Measurements from ENCODE around the gene NELL1. TPM values are rescaled to one million over a fixed set of nuclear protein-coding genes. Genes with fewer than 3 reads are reported as not detected.

The NELL1 gene
- total RNA-seq, 4 donors from 2014 or later: 0.27 TPM; not detected in 3

DNA sequence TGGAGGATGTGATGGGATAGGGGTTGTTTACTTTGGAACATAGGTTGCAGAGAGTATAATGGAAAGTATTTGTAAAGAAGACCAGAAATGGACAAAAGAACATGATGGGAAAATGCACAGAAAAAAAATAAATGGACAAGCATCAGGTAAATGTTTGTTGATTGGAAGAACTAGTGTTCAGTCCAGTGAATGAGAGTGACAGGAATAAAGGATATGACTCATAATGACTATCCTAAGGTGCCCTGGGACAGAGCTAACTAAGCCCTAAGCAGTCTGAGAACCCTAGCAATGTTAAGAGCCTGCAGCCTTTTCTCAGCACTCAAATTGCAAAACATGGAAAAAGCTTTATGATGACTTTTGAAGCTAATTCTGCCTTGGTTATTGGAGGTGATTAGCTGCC, 790.7 kb downstream of the NELL1 start:
- Histone ChIP-seq H3K4me1 (no peaks in the 10 kb centered on the region), H3K4me3 (no peak overlapping the region), H3K27ac (no peak overlapping the region), H3K36me3 (no peaks in the 10 kb centered on the region), H3K27me3 (no peaks in the 10 kb centered on the region), H3K9me3 (no peaks in the 10 kb centered on the region)
- in situ Hi-C loops (cut with MboI; ENCODE audit: low pct_ligation_motif_present in 1 of 4, low pct_unique_long_range_greater_than_20kb in 1 of 4, low sequenced_read_pairs in 3 of 4) (no loop called here), intact Hi-C loops (cut with DNase I; ENCODE audit: low total_unique reads) (no loop called here)
- TF ChIP-seq EP300 (IDR thresholded peaks at IDR 0.05; ENCODE audit: low read depth) (no peak), CTCF (IDR thresholded peaks at IDR 0.05) (no peak), POLR2AphosphoS5 (IDR thresholded peaks at IDR 0.05) (no peak), POLR2A (IDR thresholded peaks at IDR 0.05) (no peak)
- DNase-seq: no peak

DNA sequence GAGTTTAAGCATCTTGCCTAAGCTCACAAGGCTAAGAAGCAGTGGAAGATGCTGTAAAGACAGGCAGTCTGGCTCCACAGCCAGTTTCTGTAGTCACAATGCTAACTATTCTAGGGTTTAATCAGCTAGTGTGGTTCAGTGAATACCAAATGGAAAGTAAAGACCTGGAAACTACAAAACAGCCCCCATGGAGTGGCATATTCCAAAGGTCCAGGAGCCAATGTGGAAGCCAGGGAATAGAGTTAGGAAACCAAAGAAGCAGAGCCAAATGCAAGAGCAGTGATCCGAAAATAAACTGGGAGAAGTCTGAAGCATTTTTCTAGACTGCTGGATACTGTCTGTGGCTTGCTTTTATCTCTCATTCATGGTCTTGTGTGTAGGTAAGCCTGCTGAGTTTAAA, 792.3 kb downstream of the NELL1 start:
- intact Hi-C loops (cut with DNase I; ENCODE audit: low total_unique reads) (no loop called here), in situ Hi-C loops (cut with MboI; ENCODE audit: low pct_ligation_motif_present in 1 of 4, low pct_unique_long_range_greater_than_20kb in 1 of 4, low sequenced_read_pairs in 3 of 4) (no loop called here)
- TF ChIP-seq CTCF (IDR thresholded peaks at IDR 0.05) (no peak), POLR2AphosphoS5 (IDR thresholded peaks at IDR 0.05) (no peak), EP300 (IDR thresholded peaks at IDR 0.05; ENCODE audit: low read depth) (no peak), POLR2A (IDR thresholded peaks at IDR 0.05) (no peak)
- Histone ChIP-seq H3K4me1 (no peaks in the 10 kb centered on the region), H3K4me3 (no peak overlapping the region), H3K9me3 (no peaks in the 10 kb centered on the region), H3K27ac (no peak overlapping the region), H3K36me3 (no peaks in the 10 kb centered on the region), H3K27me3 (no peaks in the 10 kb centered on the region)
- DNase-seq: no peak
- WGBS, 2 donors (ENCODE audit: low coverage in 1 of 2): 63 to 82% methylated on average over 1 of the region's 1 CpG

- Histone ChIP-seq H3K4me1 (no peaks in the 10 kb centered on the region), H3K27ac (no peak overlapping the region), H3K36me3 (no peaks in the 10 kb centered on the region), H3K4me3 (no peak overlapping the region), H3K27me3 (no peaks in the 10 kb centered on the region), H3K9me3 (no peaks in the 10 kb centered on the region)
- no peak for TF ChIP-seq EP300 (IDR thresholded peaks at IDR 0.05; ENCODE audit: low read depth)
- TF ChIP-seq CTCF (IDR thresholded peaks at IDR 0.05): no peak
- TF ChIP-seq POLR2AphosphoS5 (IDR thresholded peaks at IDR 0.05): no peak
- no peak for TF ChIP-seq POLR2A (IDR thresholded peaks at IDR 0.05)
- 45 to 55% methylated on average over 2 of the region's 2 CpGs for WGBS, 2 donors (ENCODE audit: low coverage in 1 of 2)
- no peak for DNase-seq
- intact Hi-C loops (cut with DNase I; ENCODE audit: low total_unique reads): no loop called here
- in situ Hi-C loops (cut with MboI; ENCODE audit: low pct_ligation_motif_present in 1 of 4, low pct_unique_long_range_greater_than_20kb in 1 of 4, low sequenced_read_pairs in 3 of 4): no loop called here
These were observed 795.3 kb downstream of the NELL1 start for GRCh38 chr11:21464601-21465193.

- Histone ChIP-seq H3K9me3 (no peaks in the 10 kb centered on the region), H3K27ac (no peak overlapping the region), H3K4me3 (no peak overlapping the region), H3K27me3 (no peaks in the 10 kb centered on the region), H3K36me3 (no peaks in the 10 kb centered on the region), H3K4me1 (no peaks in the 10 kb centered on the region)
- no peak for DNase-seq
- intact Hi-C loops (cut with DNase I; ENCODE audit: low total_unique reads): no loop called here
- TF ChIP-seq POLR2A (IDR thresholded peaks at IDR 0.05) (no peak), EP300 (IDR thresholded peaks at IDR 0.05; ENCODE audit: low read depth) (no peak), POLR2AphosphoS5 (IDR thresholded peaks at IDR 0.05) (no peak), CTCF (IDR thresholded peaks at IDR 0.05) (no peak)
- in situ Hi-C loops (cut with MboI; ENCODE audit: low pct_ligation_motif_present in 1 of 4, low pct_unique_long_range_greater_than_20kb in 1 of 4, low sequenced_read_pairs in 3 of 4): no loop called here
- WGBS, 2 donors (ENCODE audit: low coverage in 1 of 2): 55 to 65% methylated on average over 1 of the region's 1 CpG
These were observed 795.8 kb downstream of the NELL1 start for GRCh38 chr11:21465203-21465602.

Measured in transverse colon (tissue), 4 donors.